GM12878 (cell line): ENCODE measurements around the gene B3GALT4. TPM values are rescaled to one million over a fixed set of nuclear protein-coding genes. Genes with fewer than 3 reads are reported as not detected.
A peak's percentile ranks its signal among the peaks of the same experiment; 100 is the strongest.

Experiments
- CBFB ChIP-seq: IDR thresholded peaks from 2 replicates; pipeline ENCODE4 v1.6.1; 2016; ENCODE audit warnings: antibody characterized with exemption, low read depth
- CBX3 ChIP-seq: fragments of 200-600 bp; sonication (generic); IDR thresholded peaks from 2 replicates; pipeline ENCODE4 v1.6.1; 2016; ENCODE audit warnings: low read depth, borderline replicate concordance
- DPF2 ChIP-seq: fragments of 450-650 bp; IDR thresholded peaks from 2 replicates; pipeline ENCODE4 v1.6.1; 2017; ENCODE audit warnings: mild to moderate bottlenecking
- ESRRA ChIP-seq: IDR thresholded peaks from 2 replicates; pipeline ENCODE4 v1.6.1; 2012; ENCODE audit warnings: mild to moderate bottlenecking, low read length, improper control_type of control experiment
- IKZF1 ChIP-seq: fragments of 450-650 bp; conservative IDR thresholded peaks from 2 replicates; pipeline ENCODE4 v1.6.1; 2017; ENCODE audit warnings: antibody characterized with exemption, mild to moderate bottlenecking
- IRF4 ChIP-seq: IDR thresholded peaks from 2 replicates; pipeline ENCODE4 v1.6.1; 2011; ENCODE audit warnings: low read depth, low read length
- JUNB ChIP-seq: IDR thresholded peaks from 2 replicates; pipeline ENCODE4 v1.6.1; 2016; ENCODE audit warnings: antibody characterized with exemption, mild to moderate bottlenecking
- NR2C1 ChIP-seq: fragments of 450-650 bp; IDR thresholded peaks from 2 replicates; pipeline ENCODE4 v1.6.1; 2017; ENCODE audit warnings: antibody characterized with exemption, mild to moderate bottlenecking, moderate library complexity
- RCOR1 ChIP-seq: conservative IDR thresholded peaks from 2 replicates; pipeline ENCODE4 v1.6.1; 2012; ENCODE audit warnings: low read depth, low read length, improper control_type of control experiment
- SMAD1 ChIP-seq: fragments of 450-650 bp; IDR thresholded peaks from 2 replicates; pipeline ENCODE4 v1.6.1; 2018; ENCODE audit warnings: mild to moderate bottlenecking, low read depth; ENCODE audit not compliant: partially characterized antibody
- SP1 ChIP-seq: IDR thresholded peaks from one replicate; pipeline ENCODE4 v1.6.1; 2011; ENCODE audit warnings: low read depth, low read length
- SRF ChIP-seq, 2 experiments: IDR thresholded peaks; 2 replicates each; pipeline ENCODE4 v1.6.1; 2011; ENCODE audit warnings: low read depth in 2 of 2, low read length in 2 of 2, mild to moderate bottlenecking in 1 of 2, moderate library complexity in 1 of 2
- SUZ12 ChIP-seq: fragments of 200-600 bp; sonication (generic); IDR thresholded peaks from one replicate; pipeline ENCODE4 v1.6.1; 2018; ENCODE audit warnings: antibody characterized with exemption, mild to moderate bottlenecking; ENCODE audit not compliant: unreplicated experiment
- TBL1XR1 ChIP-seq: IDR thresholded peaks from 2 replicates; pipeline ENCODE4 v1.6.1; 2012; ENCODE audit warnings: low read depth, low read length, improper control_type of control experiment
- TCF3 ChIP-seq: IDR thresholded peaks from 2 replicates; pipeline ENCODE4 v1.6.1; 2012; ENCODE audit warnings: low read depth, mild to moderate bottlenecking, low read length, borderline replicate concordance; ENCODE audit not compliant: insufficient read depth
- polyA plus RNA-seq, 11 experiments: library from polyadenylated mRNA; depleted of rRNA in 4 of 11; unstranded in 6 of 11; stranded (reverse) in 5 of 11; fragments of >200 nt; fragmentation: Nextera tagmentation in 4 of 11; fragmentation: Illumina TruSeq in 1 of 11; extraction: Ambion mirVana in 4 of 11; extraction: Trizol in 1 of 11; gene quantifications; 1 replicate in 1 of 11; 2 replicates in 10 of 11; pipeline versions ENCODE4 v1.2.1 to v1.2.3, GENCODE V29; 2011 to 2016; ENCODE audit warnings: inconsistent platforms in 2 of 11, missing spikeins in 2 of 11, low read depth in 1 of 11
- total RNA-seq, 4 experiments: library from RNA; depleted of rRNA in 3 of 4; stranded (reverse); fragments of >200 nt in 3 of 4; fragmentation: Illumina TruSeq in 1 of 4; extraction: Trizol in 1 of 4; gene quantifications; 2 replicates each; pipeline versions ENCODE4 v1.2.1 to v1.2.3, GENCODE V29; 2013 to 2021
- TF ChIP-seq, protein P1 (sequence below): fragments of 450-650 bp; IDR thresholded peaks from 2 replicates; pipeline ENCODE4 v1.6.1; 2017; ENCODE audit warnings: mild to moderate bottlenecking, moderate library complexity
- TF ChIP-seq, protein P2 (sequence below): IDR thresholded peaks from 2 replicates; pipeline ENCODE4 v1.6.1; 2012; ENCODE audit warnings: improper control_type of control experiment, low read depth, low read length; ENCODE audit not compliant: insufficient replicate concordance
- TF ChIP-seq, protein P3 (sequence below): fragments of 450-650 bp; IDR thresholded peaks from 2 replicates; pipeline ENCODE4 v1.6.1; 2017; ENCODE audit warnings: antibody characterized with exemption, mild to moderate bottlenecking, moderate library complexity

B3GALT4 gene
- total and polyA plus RNA-seq, 10 of the 15 experiments (the other 5 are each of a cell fraction or from before 2014, with no cell fraction given) = 0.27 to 8.2 (median 2.6) TPM

DNA sequence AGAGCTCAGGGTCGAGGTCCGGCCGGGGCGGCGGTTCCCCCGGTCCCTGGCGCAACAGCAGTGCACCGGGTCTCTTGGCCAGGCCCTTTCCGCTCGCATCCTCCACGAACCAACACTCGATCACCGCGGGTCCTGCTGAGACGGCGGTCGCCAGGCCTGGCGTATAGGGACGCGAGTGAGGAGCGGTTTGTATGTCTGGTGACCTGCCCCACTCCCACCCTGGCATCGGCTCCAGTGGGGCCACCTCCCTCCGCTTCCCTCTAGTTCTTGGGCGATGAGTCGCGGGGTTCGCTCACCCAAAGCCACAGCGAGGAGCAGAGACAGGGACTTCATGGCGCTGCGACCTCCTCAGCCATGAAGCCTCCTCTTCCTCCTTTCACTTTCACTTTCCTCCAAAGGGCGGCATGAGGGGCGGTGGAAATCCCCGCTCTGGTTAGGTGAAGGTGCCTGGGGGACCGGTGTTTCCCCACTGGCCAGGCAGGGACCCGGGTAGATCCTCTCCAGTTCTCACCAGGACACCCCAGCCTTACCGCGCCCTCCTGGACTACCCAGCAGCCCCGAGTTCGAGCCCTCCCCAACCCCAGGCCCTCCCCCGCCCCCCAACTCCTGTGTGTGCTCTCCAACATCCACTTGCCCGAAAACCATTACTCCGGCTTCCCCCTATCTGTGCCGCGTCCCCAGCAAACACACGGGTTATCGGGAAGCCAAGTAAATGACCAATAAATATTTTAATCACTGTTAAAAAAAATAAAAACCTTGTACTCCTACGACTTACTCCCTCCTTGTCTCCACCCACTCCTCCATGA lies 37.0 kb downstream of the B3GALT4 start, which contains the start of gene TAPBP (continued):
- TF ChIP-seq, protein P1, sequence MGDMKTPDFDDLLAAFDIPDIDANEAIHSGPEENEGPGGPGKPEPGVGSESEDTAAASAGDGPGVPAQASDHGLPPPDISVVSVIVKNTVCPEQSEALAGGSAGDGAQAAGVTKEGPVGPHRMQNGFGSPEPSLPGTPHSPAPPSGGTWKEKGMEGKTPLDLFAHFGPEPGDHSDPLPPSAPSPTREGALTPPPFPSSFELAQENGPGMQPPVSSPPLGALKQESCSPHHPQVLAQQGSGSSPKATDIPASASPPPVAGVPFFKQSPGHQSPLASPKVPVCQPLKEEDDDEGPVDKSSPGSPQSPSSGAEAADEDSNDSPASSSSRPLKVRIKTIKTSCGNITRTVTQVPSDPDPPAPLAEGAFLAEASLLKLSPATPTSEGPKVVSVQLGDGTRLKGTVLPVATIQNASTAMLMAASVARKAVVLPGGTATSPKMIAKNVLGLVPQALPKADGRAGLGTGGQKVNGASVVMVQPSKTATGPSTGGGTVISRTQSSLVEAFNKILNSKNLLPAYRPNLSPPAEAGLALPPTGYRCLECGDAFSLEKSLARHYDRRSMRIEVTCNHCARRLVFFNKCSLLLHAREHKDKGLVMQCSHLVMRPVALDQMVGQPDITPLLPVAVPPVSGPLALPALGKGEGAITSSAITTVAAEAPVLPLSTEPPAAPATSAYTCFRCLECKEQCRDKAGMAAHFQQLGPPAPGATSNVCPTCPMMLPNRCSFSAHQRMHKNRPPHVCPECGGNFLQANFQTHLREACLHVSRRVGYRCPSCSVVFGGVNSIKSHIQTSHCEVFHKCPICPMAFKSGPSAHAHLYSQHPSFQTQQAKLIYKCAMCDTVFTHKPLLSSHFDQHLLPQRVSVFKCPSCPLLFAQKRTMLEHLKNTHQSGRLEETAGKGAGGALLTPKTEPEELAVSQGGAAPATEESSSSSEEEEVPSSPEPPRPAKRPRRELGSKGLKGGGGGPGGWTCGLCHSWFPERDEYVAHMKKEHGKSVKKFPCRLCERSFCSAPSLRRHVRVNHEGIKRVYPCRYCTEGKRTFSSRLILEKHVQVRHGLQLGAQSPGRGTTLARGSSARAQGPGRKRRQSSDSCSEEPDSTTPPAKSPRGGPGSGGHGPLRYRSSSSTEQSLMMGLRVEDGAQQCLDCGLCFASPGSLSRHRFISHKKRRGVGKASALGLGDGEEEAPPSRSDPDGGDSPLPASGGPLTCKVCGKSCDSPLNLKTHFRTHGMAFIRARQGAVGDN = no peak
- TF ChIP-seq RCOR1 (no peak), SMAD1 (no peak), SRF (IDR thresholded peaks at IDR 0.05; ENCODE audit: low read depth in 2 of 2, low read length in 2 of 2) (no peak), NR2C1 (no peak), CBFB (no peak), JUNB (no peak), TCF3 (0 out of 2 replicates have a peak, but pooled peaks have one; percentile 16), DPF2 (peak; percentile 67), SUZ12 (no peak), SP1 (peak; percentile 21), IKZF1 (peak; percentile 54), TBL1XR1 (no peak), IRF4 (peak; percentile 66), ESRRA (no peak), CBX3 (no peak)
- TF ChIP-seq, protein P2, sequence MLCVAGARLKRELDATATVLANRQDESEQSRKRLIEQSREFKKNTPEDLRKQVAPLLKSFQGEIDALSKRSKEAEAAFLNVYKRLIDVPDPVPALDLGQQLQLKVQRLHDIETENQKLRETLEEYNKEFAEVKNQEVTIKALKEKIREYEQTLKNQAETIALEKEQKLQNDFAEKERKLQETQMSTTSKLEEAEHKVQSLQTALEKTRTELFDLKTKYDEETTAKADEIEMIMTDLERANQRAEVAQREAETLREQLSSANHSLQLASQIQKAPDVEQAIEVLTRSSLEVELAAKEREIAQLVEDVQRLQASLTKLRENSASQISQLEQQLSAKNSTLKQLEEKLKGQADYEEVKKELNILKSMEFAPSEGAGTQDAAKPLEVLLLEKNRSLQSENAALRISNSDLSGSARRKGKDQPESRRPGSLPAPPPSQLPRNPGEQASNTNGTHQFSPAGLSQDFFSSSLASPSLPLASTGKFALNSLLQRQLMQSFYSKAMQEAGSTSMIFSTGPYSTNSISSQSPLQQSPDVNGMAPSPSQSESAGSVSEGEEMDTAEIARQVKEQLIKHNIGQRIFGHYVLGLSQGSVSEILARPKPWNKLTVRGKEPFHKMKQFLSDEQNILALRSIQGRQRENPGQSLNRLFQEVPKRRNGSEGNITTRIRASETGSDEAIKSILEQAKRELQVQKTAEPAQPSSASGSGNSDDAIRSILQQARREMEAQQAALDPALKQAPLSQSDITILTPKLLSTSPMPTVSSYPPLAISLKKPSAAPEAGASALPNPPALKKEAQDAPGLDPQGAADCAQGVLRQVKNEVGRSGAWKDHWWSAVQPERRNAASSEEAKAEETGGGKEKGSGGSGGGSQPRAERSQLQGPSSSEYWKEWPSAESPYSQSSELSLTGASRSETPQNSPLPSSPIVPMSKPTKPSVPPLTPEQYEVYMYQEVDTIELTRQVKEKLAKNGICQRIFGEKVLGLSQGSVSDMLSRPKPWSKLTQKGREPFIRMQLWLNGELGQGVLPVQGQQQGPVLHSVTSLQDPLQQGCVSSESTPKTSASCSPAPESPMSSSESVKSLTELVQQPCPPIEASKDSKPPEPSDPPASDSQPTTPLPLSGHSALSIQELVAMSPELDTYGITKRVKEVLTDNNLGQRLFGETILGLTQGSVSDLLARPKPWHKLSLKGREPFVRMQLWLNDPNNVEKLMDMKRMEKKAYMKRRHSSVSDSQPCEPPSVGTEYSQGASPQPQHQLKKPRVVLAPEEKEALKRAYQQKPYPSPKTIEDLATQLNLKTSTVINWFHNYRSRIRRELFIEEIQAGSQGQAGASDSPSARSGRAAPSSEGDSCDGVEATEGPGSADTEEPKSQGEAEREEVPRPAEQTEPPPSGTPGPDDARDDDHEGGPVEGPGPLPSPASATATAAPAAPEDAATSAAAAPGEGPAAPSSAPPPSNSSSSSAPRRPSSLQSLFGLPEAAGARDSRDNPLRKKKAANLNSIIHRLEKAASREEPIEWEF = no peak
- TF ChIP-seq, protein P3, sequence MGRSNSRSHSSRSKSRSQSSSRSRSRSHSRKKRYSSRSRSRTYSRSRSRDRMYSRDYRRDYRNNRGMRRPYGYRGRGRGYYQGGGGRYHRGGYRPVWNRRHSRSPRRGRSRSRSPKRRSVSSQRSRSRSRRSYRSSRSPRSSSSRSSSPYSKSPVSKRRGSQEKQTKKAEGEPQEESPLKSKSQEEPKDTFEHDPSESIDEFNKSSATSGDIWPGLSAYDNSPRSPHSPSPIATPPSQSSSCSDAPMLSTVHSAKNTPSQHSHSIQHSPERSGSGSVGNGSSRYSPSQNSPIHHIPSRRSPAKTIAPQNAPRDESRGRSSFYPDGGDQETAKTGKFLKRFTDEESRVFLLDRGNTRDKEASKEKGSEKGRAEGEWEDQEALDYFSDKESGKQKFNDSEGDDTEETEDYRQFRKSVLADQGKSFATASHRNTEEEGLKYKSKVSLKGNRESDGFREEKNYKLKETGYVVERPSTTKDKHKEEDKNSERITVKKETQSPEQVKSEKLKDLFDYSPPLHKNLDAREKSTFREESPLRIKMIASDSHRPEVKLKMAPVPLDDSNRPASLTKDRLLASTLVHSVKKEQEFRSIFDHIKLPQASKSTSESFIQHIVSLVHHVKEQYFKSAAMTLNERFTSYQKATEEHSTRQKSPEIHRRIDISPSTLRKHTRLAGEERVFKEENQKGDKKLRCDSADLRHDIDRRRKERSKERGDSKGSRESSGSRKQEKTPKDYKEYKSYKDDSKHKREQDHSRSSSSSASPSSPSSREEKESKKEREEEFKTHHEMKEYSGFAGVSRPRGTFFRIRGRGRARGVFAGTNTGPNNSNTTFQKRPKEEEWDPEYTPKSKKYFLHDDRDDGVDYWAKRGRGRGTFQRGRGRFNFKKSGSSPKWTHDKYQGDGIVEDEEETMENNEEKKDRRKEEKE = no peak
